Superior temporal gyrus (tissue), 1 donor: Measurements from ENCODE around the gene NUDT22.

Experiments used
- DNase-seq: peaks from one replicate; pipeline ENCODE4 v3.0.0-alpha.2; 2016; ENCODE audit errors: extremely low spot score

Gene NUDT22

GRCh38 chr11:64225608-64226506, at the start of gene NUDT22, which contains the start of gene TRPT1:
TSS of gene NUDT22 (plus strand) at chr11:64226274. CDS start at chr11:64226653, 379 bp downstream.
TSS of gene TRPT1 (minus strand) at chr11:64226186. CDS start at chr11:64225860, 326 bp downstream.
- DNase-seq: peak; percentile 92

DNA sequence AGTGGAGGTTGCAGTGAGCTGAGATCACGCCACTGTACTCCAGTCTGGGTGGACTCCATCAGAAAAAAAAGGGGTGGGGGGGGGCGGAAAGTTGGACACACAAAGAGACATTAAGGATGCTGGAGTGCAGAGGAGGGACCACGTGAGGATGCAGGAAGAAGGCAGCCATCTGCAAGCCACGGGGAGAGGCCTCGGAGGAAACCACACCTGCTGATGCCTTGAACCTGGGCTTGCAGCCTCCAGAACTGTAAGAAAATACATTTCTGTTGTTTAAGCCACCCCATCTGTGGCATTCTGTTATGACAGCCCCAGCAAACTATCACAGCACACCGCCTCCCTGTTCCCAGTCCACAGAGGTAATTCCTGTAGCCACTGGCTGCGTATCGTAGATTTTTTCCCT, 49.3 kb upstream of the NUDT22 start:
- peak; percentile 36 for DNase-seq

GRCh38 chr11:64178203-64178602, 47.9 kb upstream of the NUDT22 start:
- DNase-seq: no peak

DNA sequence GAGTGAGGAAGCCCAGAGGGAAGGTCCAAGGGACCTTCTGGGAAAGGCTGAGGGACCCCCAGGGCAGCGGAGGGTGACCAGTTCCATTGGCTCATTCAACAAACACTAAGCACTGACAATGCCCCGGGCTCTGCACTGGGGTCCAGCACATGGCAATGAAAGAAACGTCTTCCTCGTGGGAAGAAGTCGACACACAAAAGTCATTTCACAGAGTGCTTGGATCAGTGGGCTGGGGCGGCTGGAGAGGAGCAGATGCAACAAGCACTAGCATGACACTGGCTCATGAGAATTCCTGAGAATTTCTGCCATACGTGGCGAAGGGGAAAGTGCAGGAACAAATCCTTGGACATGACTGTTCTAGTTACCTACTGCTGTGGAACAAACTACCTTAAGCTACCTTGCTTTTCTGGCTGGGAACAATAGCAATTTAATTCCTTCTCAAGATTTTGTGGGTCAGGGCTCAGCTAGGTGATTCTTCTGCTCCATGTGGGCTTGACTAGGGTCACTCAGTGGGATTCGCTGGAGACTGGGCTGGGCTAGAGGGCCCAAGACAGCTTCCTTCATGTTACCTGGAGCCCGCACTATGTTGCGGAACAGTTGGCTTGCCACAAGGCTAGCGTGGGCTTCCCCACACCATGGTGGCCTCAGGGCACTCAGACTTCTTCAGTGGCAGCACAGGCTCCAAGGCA, 47.0 kb upstream of the NUDT22 start:
- DNase-seq: no peak

DNA sequence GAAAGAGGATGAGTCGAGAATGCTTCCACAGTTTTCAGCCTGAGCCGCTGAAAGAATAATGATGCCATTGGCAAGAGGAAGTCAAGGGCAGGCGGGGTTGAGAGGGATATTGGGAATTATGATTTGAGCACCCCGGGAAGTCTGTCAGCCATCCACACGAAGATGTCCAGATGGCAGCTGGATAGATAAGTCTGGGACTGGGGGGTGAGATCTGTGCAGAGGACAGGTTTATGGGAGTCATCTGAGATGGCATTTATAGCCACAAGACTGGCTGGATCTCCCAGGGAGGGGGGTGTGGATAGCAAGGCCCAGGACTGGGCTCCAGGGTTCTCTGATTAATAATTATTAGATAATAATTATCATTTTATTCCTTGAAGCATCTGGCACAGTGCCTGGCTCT, 45.2 kb upstream of the NUDT22 start:
- no peak for DNase-seq

DNA sequence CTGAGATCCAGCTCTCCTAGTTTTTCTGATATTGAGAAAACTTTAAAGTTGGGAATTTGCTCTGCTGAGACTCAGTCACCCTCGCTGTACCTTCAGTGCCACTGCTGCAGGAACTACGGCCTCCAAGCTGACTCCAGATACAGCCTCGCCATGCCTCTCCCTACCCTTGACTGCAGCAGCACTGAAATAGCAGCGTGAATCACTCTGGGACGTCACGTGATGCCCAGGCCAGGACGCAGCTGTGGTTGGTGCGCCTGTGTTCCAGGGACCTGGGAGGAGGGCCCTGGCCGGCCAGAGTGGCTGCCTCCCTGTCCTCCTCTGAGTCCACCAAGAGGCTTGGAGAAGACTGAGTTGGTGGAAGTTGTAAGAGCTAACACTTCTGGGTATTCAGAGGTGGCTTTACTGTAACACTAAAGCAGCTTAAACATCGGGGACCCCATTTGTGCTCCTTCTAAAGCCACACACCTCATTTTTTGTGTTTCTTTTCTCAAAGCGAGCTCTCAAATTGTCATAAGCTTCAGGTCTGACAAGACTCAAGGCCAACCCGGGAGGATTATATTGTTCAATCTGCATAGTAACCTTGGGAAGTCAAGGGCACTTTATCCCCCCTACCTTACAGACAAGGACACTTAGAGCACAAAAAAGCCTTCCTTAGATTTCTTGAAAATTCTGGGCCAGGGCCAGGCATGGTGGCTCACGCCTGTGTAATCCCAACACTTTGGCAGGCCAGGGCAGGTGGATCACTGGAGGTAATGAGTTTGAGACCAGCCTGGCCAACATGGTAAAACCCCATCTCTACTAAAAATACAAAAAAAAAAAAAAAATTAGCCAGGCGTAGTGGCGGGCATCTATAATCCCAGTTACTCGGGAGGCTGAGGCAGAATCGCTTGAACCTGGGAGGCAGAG, 44.3 kb upstream of the NUDT22 start:
- DNase-seq: peak; percentile 97

DNA sequence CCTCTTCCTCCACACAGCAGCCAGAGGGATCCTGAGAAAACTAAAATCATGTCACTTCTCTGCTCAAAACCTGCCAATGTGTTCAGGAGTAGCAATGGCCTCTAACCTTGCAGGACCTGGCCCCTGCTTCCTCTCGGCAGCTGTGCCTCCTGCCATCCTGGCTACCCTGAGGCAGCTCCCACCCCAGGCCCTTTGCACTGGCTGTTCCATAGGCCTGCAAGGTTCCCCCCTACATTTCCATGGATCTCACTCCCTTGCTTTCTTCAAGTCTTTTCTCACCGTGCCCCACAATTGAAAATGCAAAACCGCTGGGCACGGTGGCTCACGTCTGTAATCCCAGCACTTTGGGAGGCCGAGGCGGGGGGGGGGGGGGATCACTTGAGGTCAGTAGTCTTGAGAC, 42.2 kb upstream of the NUDT22 start:
- DNase-seq: no peak

- DNase-seq: peak; percentile 80
Measured at GRCh38 chr11:64185175-64185692, 40.8 kb upstream of the NUDT22 start.

- DNase-seq: peak; percentile 100
Measured at GRCh38 chr11:64185693-64186491, 40.2 kb upstream of the NUDT22 start, which contains the start of gene STIP1. TSS of gene STIP1 (plus strand) at chr11:64186171. CDS start at chr11:64186262, 91 bp downstream.

GRCh38 chr11:64186492-64187165, 39.4 kb upstream of the NUDT22 start:
- DNase-seq: peak; percentile 34

GRCh38 chr11:64192434-64192833, 33.6 kb upstream of the NUDT22 start:
- no peak for DNase-seq

DNA sequence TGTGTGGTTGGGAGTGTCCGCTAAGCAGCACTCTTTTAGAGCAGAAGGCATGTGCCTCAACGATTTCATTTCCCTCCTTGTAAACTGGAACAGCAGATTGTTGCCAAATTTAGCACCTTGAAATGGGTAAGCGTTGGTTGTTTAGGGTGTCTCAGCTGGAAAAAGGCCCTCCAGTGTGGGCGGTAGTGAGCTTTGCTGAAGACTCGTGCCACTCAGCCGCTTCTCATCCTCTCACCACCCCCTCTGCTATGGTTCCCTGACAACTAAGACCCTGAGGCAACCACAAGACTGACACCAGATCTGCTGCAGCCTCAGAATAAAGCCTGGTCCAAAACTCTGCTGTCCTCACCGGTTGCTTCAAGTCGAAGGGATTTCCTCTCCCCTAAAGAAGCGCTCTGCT, 29.4 kb upstream of the NUDT22 start:
- peak; percentile 50 for DNase-seq

GRCh38 chr11:64198511-64198910, 27.6 kb upstream of the NUDT22 start:
- DNase-seq: no peak

DNA sequence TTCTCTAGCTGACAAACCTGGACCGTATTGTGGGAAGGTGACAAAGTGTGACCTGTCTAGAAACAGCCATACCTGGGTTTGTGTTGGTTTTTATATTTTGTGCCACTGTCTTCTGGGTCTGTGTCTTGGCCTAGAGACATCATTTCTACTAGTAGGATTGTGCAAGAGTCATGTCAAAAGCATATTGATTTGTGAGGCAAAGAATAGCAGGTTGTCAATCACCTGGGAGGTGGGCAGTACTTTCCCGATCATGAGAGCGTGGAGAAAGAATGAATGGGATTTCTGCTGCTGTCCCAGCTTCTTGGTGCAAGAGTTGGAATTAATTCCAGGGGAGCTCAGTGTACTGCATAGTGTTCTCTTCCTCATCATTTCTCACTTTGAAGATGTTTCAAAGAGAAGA, 24.5 kb upstream of the NUDT22 start:
- no peak for DNase-seq

- DNase-seq: no peak
Measured at GRCh38 chr11:64202992-64203391, 23.1 kb upstream of the NUDT22 start.

DNA sequence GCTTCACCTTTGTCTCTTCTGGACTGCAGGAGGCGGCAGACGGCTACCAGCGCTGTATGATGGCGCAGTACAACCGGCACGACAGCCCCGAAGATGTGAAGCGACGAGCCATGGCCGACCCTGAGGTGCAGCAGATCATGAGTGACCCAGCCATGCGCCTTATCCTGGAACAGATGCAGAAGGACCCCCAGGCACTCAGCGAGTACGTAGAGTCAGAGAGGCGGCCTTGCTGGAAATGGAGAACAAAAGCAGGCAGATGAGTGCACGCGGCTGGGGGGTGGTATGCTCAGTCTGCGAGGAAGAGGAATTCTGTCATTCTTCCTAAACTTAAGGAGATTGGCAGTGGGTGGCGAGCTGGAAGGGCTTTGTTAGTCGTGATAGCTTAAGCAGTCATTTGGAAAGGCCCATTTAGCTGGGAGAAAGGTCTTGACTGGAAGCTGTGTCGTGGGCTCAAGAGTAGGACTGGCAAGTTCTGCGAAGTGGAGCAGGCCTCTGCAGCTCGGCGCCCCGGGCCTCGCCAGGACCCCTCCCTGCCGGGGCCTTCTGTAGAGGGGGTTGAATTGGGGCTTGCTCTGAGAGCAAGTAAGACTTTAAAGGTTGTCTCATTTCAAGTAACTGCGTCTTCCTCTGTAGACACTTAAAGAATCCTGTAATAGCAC, 22.5 kb upstream of the NUDT22 start:
- no peak for DNase-seq

DNA sequence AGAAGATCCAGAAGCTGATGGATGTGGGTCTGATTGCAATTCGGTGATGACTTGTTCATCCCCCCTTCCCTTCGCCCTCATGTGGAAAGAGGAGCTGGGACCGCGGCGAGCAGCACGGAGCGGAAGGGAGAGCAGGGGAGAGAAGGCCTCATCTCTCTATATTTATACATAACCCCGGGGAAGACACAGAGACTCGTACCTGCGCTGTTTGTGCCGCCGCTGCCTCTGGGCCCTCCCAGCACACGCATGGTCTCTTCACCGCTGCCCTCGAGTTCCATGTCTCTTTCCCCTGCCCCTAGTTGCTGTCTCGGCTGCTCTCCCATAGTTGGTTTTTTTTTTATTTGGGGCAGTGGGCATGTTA, 22.0 kb upstream of the NUDT22 start:
- no peak for DNase-seq

GRCh38 chr11:64204464-64204989, 21.5 kb upstream of the NUDT22 start:
- peak; percentile 95 for DNase-seq
